ENCODE results near the gene ANTKMT.

GRCh38 chr16:726188-726437 lies 5.2 kb downstream of the ANTKMT start:
- TF ChIP-seq, protein P1, sequence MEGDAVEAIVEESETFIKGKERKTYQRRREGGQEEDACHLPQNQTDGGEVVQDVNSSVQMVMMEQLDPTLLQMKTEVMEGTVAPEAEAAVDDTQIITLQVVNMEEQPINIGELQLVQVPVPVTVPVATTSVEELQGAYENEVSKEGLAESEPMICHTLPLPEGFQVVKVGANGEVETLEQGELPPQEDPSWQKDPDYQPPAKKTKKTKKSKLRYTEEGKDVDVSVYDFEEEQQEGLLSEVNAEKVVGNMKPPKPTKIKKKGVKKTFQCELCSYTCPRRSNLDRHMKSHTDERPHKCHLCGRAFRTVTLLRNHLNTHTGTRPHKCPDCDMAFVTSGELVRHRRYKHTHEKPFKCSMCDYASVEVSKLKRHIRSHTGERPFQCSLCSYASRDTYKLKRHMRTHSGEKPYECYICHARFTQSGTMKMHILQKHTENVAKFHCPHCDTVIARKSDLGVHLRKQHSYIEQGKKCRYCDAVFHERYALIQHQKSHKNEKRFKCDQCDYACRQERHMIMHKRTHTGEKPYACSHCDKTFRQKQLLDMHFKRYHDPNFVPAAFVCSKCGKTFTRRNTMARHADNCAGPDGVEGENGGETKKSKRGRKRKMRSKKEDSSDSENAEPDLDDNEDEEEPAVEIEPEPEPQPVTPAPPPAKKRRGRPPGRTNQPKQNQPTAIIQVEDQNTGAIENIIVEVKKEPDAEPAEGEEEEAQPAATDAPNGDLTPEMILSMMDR (IDR thresholded peaks at IDR 0.05; ENCODE audit: low read depth, low read length, missing input control): no peak
- no peak for TF ChIP-seq SP1 (IDR thresholded peaks at IDR 0.05)
- no peak for TF ChIP-seq FOXA2 (IDR thresholded peaks at IDR 0.05)
- TF ChIP-seq, protein P2, sequence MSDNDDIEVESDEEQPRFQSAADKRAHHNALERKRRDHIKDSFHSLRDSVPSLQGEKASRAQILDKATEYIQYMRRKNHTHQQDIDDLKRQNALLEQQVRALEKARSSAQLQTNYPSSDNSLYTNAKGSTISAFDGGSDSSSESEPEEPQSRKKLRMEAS (IDR thresholded peaks at IDR 0.05): no peak
- TF ChIP-seq TAF1 (conservative IDR thresholded peaks at IDR 0.05): no peak
- TF ChIP-seq YY1 (IDR thresholded peaks at IDR 0.05): no peak
- TF ChIP-seq EGR1 (IDR thresholded peaks at IDR 0.05; ENCODE audit: low read depth in 2 of 2): no peak
- TF ChIP-seq ZBTB33 (IDR thresholded peaks at IDR 0.05): no peak

Measured in liver (tissue), 3 donors.